Head of caudate nucleus (tissue), 42 donors: ENCODE results near the gene ZFAND4.
A peak's percentile ranks its signal among the peaks of the same experiment; 100 is the strongest.
"Not testable (repeated sequence)": the region's sequence is repeated elsewhere in the genome, so short reads cannot be mapped to it uniquely, and the experiment has no call there.

Experiments
- DNase-seq, 42 donors: peaks; one replicate each; pipeline versions ENCODE4 v3.0.0 to v3.0.0-alpha.2; 2020 to 2021; ENCODE audit warnings: mixed read lengths in 7 of 42
- intact Hi-C: fragments of 100-400 bp; cut with DNase I; formaldehyde crosslinking; loops from one replicate; pipeline ENCODE4 v1.15.0; 2022

ZFAND4 gene

GRCh38 chr10:45647118-45647517 is 25.5 kb downstream of the ZFAND4 start:
- intact Hi-C loops = no loop called here
- no peak for DNase-seq

- intact Hi-C loops = no loop called here
- no peak for DNase-seq
Observed at GRCh38 chr10:45646384-45647050, 26.1 kb downstream of the ZFAND4 start.

GRCh38 chr10:45644527-45644926 is 28.0 kb downstream of the ZFAND4 start:
- DNase-seq = no peak
- intact Hi-C loops = no loop called here

GRCh38 chr10:45640941-45641340 is 31.6 kb downstream of the ZFAND4 start:
- peak in 2 of 42 donors; percentile 2 to 6 for DNase-seq
- intact Hi-C loops = no loop called here

- DNase-seq = no peak
- intact Hi-C loops = no loop called here
Observed at GRCh38 chr10:45640049-45640448, 32.5 kb downstream of the ZFAND4 start.

- DNase-seq = no peak
- intact Hi-C loops = no loop called here
Observed at GRCh38 chr10:45627412-45628048, 45.0 kb downstream of the ZFAND4 start.

GRCh38 chr10:45625879-45626278 is 46.7 kb downstream of the ZFAND4 start:
- no peak for DNase-seq
- intact Hi-C loops = no loop called here

GRCh38 chr10:45624724-45625123 is 47.8 kb downstream of the ZFAND4 start:
- DNase-seq = no peak
- intact Hi-C loops = no loop called here

- intact Hi-C loops = no loop called here
Observed at GRCh38 chr10:45614869-45615268, 57.7 kb downstream of the ZFAND4 start.

GRCh38 chr10:45612741-45613140 is 59.8 kb downstream of the ZFAND4 start:
- no peak for DNase-seq
- intact Hi-C loops = no loop called here

More at GRCh38 chr10:45614869-45615268, 57.7 kb downstream of the ZFAND4 start:
- DNase-seq = no peak

GRCh38 chr10:45608052-45608451 is 64.5 kb downstream of the ZFAND4 start:
- intact Hi-C loops = no loop called here
- no peak for DNase-seq

- intact Hi-C loops = no loop called here
- no peak for DNase-seq
Observed at GRCh38 chr10:45607276-45607675, 65.3 kb downstream of the ZFAND4 start.

GRCh38 chr10:45602836-45603235 is 69.7 kb downstream of the ZFAND4 start:
- DNase-seq = no peak
- intact Hi-C loops = no loop called here

- DNase-seq = no peak
- intact Hi-C loops = no loop called here
Observed at GRCh38 chr10:45602082-45602730, 70.4 kb downstream of the ZFAND4 start.

GRCh38 chr10:45601254-45601930 is 71.2 kb downstream of the ZFAND4 start:
- DNase-seq = not testable (repeated sequence)

GRCh38 chr10:45600337-45601253 is 72.0 kb downstream of the ZFAND4 start:
- DNase-seq = peak in 4 of 42 donors; percentile 6 to 34 (median 18)
- intact Hi-C loops = not testable (repeated sequence)

More at GRCh38 chr10:45601254-45601930, 71.2 kb downstream of the ZFAND4 start:
- intact Hi-C loops = not testable (repeated sequence)

- no peak for DNase-seq
- intact Hi-C loops = no loop called here
Observed at GRCh38 chr10:45599646-45600045, 72.9 kb downstream of the ZFAND4 start.

- DNase-seq = no peak
- intact Hi-C loops = no loop called here
Observed at GRCh38 chr10:45599021-45599603, 73.5 kb downstream of the ZFAND4 start.
